Transverse colon (tissue), 4 donors: ENCODE data around the gene ALDH3A2. TPM values are rescaled to one million over a fixed set of nuclear protein-coding genes. Genes with fewer than 3 reads are reported as not detected.

Source experiments
- DNase-seq: peaks from one replicate; pipeline ENCODE4 v3.0.0-alpha.2; 2019
- H3K27ac ChIP-seq, 4 donors: fragments of 200-600 bp; sonication (generic); 2 replicates each; pipeline ENCODE4 v1.5.1; 2016 to 2018; ENCODE audit warnings: inconsistent platforms in 4 of 4
- H3K27me3 ChIP-seq: fragments of 200-600 bp; sonication (generic); 2 replicates; pipeline ENCODE4 v1.5.1; 2017; ENCODE audit warnings: inconsistent platforms
- H3K36me3 ChIP-seq, 4 donors: fragments of 200-600 bp; sonication (generic); 2 replicates each; pipeline ENCODE4 v1.5.1; 2017 to 2019; ENCODE audit warnings: inconsistent platforms in 4 of 4
- H3K4me1 ChIP-seq, 4 donors: fragments of 200-600 bp; sonication (generic); 2 replicates each; pipeline ENCODE4 v1.5.1; 2017 to 2020; ENCODE audit warnings: inconsistent platforms in 4 of 4
- H3K4me3 ChIP-seq, 4 donors: fragments of 200-600 bp; sonication (generic); 1 replicate in 1 of 4; 2 replicates in 3 of 4; pipeline versions ENCODE4 v1.5.1 to v1.6.1; 2017 to 2019; ENCODE audit warnings: inconsistent platforms in 4 of 4
- H3K9me3 ChIP-seq, 2 donors: fragments of 200-600 bp; sonication (generic); 2 replicates each; pipeline ENCODE4 v1.5.1; 2017 to 2019; ENCODE audit warnings: inconsistent platforms in 2 of 2
- EP300 ChIP-seq: sonication (generic); formaldehyde crosslinking; IDR thresholded peaks from one replicate; pipeline ENCODE4 v1.6.1; 2017; ENCODE audit warnings: antibody characterized with exemption, low read depth
- POLR2A ChIP-seq: fragments of 450-650 bp; IDR thresholded peaks from one replicate; pipeline ENCODE4 v1.6.1; 2016; ENCODE audit warnings: antibody characterized with exemption, mild to moderate bottlenecking, moderate library complexity
- POLR2AphosphoS5 ChIP-seq, 3 donors: sonication (generic); formaldehyde crosslinking; IDR thresholded peaks; one replicate each; pipeline ENCODE4 v1.6.1; 2016; ENCODE audit warnings: antibody characterized with exemption in 3 of 3
- WGBS, 2 donors: methylation state at CpG; one replicate each; pipeline ENCODE4 v1.1.5; 2018; ENCODE audit warnings: low coverage in 1 of 2; 5-methylcytosine and 5-hydroxymethylcytosine counted together
- in situ Hi-C, 4 donors: fragments of 200-750 bp; cut with MboI; loops; one replicate each; pipeline versions ENCODE4 v1.15.0 to v1.15.1; 2017; ENCODE audit warnings: low sequenced_read_pairs in 3 of 4, low pct_ligation_motif_present in 1 of 4, low pct_unique_long_range_greater_than_20kb in 1 of 4
- intact Hi-C: fragments of 100-400 bp; cut with DNase I; formaldehyde crosslinking; loops from one replicate; pipeline ENCODE4 v1.15.1; 2023; ENCODE audit warnings: low total_unique reads
- total RNA-seq, 4 donors: library from RNA; depleted of rRNA; stranded (reverse); fragments of >200 nt; gene quantifications; one replicate each; pipeline ENCODE4 v1.1.0, GENCODE V29; 2016
- TF ChIP-seq, protein P1 (sequence below), 5 experiments: fragments of 200-600 bp in 3 of 5; fragments of 450-650 bp in 2 of 5; sonication (generic) in 3 of 5; IDR thresholded peaks; 1 replicate in 2 of 5; 2 replicates in 3 of 5; pipeline ENCODE4 v1.5.1; 2016 to 2017; ENCODE audit warnings: antibody characterized with exemption in 5 of 5, inconsistent platforms in 3 of 5, mild to moderate bottlenecking in 2 of 5, moderate library complexity in 1 of 5

ALDH3A2 gene
- total RNA-seq, 4 donors from 2014 or later, result 44.5 to 199 (median 119) TPM

- WGBS, 2 donors, result 94% methylated on average over 25 of the region's 28 CpGs; no CpG with 5 or more reads in 1 of the 2 donors
- H3K4me1 ChIP-seq, result peaks cover 0 to 4% (median 0%) of the 10 kb centered on the region in 4 donors
- H3K27me3 ChIP-seq, result no peaks in the 10 kb centered on the region
- H3K9me3 ChIP-seq, result no peaks in the 10 kb centered on the region
- intact Hi-C loops, result no loop called here
- no peak for TF ChIP-seq POLR2A
- TF ChIP-seq POLR2AphosphoS5 (IDR thresholded peaks at IDR 0.05), result no peak
- no peak for TF ChIP-seq EP300
- TF ChIP-seq, protein P1, sequence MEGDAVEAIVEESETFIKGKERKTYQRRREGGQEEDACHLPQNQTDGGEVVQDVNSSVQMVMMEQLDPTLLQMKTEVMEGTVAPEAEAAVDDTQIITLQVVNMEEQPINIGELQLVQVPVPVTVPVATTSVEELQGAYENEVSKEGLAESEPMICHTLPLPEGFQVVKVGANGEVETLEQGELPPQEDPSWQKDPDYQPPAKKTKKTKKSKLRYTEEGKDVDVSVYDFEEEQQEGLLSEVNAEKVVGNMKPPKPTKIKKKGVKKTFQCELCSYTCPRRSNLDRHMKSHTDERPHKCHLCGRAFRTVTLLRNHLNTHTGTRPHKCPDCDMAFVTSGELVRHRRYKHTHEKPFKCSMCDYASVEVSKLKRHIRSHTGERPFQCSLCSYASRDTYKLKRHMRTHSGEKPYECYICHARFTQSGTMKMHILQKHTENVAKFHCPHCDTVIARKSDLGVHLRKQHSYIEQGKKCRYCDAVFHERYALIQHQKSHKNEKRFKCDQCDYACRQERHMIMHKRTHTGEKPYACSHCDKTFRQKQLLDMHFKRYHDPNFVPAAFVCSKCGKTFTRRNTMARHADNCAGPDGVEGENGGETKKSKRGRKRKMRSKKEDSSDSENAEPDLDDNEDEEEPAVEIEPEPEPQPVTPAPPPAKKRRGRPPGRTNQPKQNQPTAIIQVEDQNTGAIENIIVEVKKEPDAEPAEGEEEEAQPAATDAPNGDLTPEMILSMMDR (IDR thresholded peaks at IDR 0.05), result no peak
- no peak for DNase-seq
- H3K4me3 ChIP-seq, result no peak overlapping the region
- in situ Hi-C loops, result no loop called here
- no peak overlapping the region for H3K27ac ChIP-seq
- no peaks in the 10 kb centered on the region for H3K36me3 ChIP-seq
These were observed 65.4 kb downstream of the ALDH3A2 start for GRCh38 chr17:19713901-19714361.

- H3K27ac ChIP-seq, result no peak overlapping the region
- WGBS, 2 donors, result 82% methylated on average over 20 of the region's 27 CpGs; no CpG with 5 or more reads in 1 of the 2 donors
- no peaks in the 10 kb centered on the region for H3K36me3 ChIP-seq
- no peaks in the 10 kb centered on the region for H3K9me3 ChIP-seq
- no peaks in the 10 kb centered on the region for H3K27me3 ChIP-seq
- H3K4me3 ChIP-seq, result no peak overlapping the region
- intact Hi-C loops (no loop called here), in situ Hi-C loops (no loop called here)
- no peak for DNase-seq
- peaks cover 0 to 8% (median 0%) of the 10 kb centered on the region in 4 donors for H3K4me1 ChIP-seq
- TF ChIP-seq, protein P1 (IDR thresholded peaks at IDR 0.05), result no peak
These were observed 66.2 kb downstream of the ALDH3A2 start for GRCh38 chr17:19714542-19715411.

DNA sequence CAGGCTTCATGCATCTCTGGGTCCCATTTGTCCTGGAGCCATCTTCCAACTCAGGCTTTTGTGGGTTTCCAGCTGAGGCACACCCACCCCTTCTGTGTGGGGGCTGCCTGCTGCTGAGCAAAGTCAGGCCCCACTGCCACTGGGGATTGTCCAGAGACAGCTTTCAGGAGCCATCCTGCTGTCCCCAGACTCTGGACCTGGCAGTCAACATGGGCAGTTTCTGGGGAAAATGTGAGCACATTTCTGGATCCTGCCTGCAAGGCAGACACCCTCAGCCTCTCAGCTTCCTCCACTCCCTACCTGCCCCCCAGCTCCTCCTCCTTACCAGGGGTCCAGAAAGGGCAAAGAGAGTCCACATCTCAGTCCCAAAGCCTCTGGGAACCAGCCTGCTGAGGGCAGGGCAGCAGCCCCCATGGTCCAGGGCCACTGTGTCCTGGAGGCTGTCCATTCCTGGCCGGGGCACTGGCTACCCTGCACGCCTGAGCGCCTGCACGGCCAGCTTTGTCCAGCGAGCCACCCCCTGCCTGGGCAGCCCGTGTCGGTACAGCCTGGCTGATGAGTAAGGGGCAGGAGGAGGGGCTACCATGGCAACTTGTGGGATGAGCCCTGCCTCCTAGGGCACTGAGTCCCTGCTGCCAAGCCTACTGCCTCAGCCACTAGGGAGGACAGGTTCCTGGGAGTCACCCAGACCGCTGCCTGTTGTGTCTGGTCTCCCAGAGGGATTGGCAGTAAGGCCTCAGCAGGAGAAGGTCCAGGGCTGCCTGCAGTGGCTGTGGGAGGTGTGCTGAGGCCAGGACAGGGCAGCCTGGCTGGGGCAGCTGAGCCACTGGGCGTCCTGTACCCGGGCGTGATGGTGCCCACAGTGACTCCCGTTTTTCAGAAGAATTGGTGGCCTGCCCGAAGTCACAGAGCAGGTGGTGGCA, 67.8 kb downstream of the ALDH3A2 start, which contains the start of gene SLC47A2:
TSS of gene SLC47A2 (minus strand) at position 477 of the 923 bp plus-strand sequence. CDS start at position 448, 29 bp downstream.
- WGBS, 2 donors, result 87% methylated on average over 9 of the region's 13 CpGs; no CpG with 5 or more reads in 1 of the 2 donors
- TF ChIP-seq, protein P1 (IDR thresholded peaks at IDR 0.05), result no peak
- no peak for TF ChIP-seq POLR2AphosphoS5 (IDR thresholded peaks at IDR 0.05)
- no peak for TF ChIP-seq EP300
- no peak for TF ChIP-seq POLR2A

DNA sequence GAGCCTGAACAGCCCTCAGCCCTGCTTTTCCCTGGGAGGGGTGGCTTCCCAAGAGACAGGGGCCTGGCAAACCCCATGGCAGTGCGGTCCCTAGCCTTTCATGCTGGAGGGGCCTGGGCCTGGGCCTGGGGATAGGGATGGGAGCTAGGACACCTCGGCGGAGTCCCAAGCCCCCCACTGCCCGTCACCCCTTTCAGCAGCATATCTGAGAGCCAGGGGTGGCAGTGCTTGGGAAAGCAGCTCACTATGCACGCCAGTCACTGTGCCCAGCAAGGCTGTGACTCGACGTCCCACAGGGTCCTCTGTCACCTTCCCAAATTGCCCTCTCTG, 68.4 kb downstream of the ALDH3A2 start:
- Histone ChIP-seq H3K27me3 (no peaks in the 10 kb centered on the region), H3K27ac (no peak overlapping the region), H3K4me3 (no peak overlapping the region), H3K36me3 (no peaks in the 10 kb centered on the region), H3K9me3 (no peaks in the 10 kb centered on the region), H3K4me1 (peaks cover 0 to 24% (median 12%) of the 10 kb centered on the region in 4 donors)
- in situ Hi-C loops, result no loop called here
- intact Hi-C loops, result no loop called here
- no peak for DNase-seq
- WGBS, 2 donors, result 97% methylated on average over 6 of the region's 7 CpGs; no CpG with 5 or more reads in 1 of the 2 donors
- TF ChIP-seq POLR2AphosphoS5 (IDR thresholded peaks at IDR 0.05), result no peak
- TF ChIP-seq, protein P1 (IDR thresholded peaks at IDR 0.05), result no peak
- TF ChIP-seq POLR2A, result no peak
- TF ChIP-seq EP300, result no peak

More for the DNA sequence above, 67.8 kb downstream of the ALDH3A2 start, which contains the start of gene SLC47A2:
- intact Hi-C loops, result no loop called here
- in situ Hi-C loops, result no loop called here
- Histone ChIP-seq H3K36me3 (no peaks in the 10 kb centered on the region), H3K27me3 (no peaks in the 10 kb centered on the region), H3K4me1 (peaks cover 0 to 24% (median 12%) of the 10 kb centered on the region in 4 donors), H3K27ac (no peak within 1 kb of the TSS), H3K4me3 (no peak within 1 kb of the TSS), H3K9me3 (no peaks in the 10 kb centered on the region)
- no peak for DNase-seq
